IMR-90 (cell line): ENCODE measurements around the gene HPS4. TPM values are rescaled to one million over a fixed set of nuclear protein-coding genes. Genes with fewer than 3 reads are reported as not detected.

Experiments
- ATAC-seq: fragments of 200-7000 bp; cut with Tn5 transposase; 2 replicates; pipeline ENCODE4 v1.9.1; 2020; ENCODE audit warnings: low read depth, mild to moderate bottlenecking, moderate library complexity
- BruUV-seq: library from RNA; stranded (reverse); fragments of 400-500 nt; replicated peaks from 2 replicates; lab custom pipeline; 2021; lab: Mats Ljungman, UMichigan
- CTCF ChIA-PET: fragments of 300-600 bp; formaldehyde crosslinking; extraction: SDS; loops from one replicate; lab custom pipeline; 2021; ENCODE audit warnings: antibody characterized with exemption; lab: Yijun Ruan, JAX
- POLR2A ChIA-PET: fragments of 300-600 bp; sonication (Branson Sonifier 250); formaldehyde crosslinking; loops from one replicate; lab custom pipeline; 2022; ENCODE audit warnings: antibody characterized with exemption; ENCODE audit not compliant: unreplicated experiment; lab: Charles Lee
- DNase-seq: peaks from one replicate; pipeline ENCODE4 v3.0.0; 2013
- H2AFZ ChIP-seq: replicated peaks from 2 replicates; pipeline ENCODE3; 2013; ENCODE audit warnings: low read length, mild to moderate bottlenecking; ENCODE audit not compliant: poor library complexity
- H2AK5ac ChIP-seq: 2 replicates; pipeline ENCODE4 v1.6.1; 2013; ENCODE audit warnings: low read depth, low read length, inconsistent platforms
- H2AK9ac ChIP-seq: replicated peaks from 2 replicates; pipeline ENCODE3; 2013; ENCODE audit warnings: mild to moderate bottlenecking, low read depth, low read length, moderate library complexity; ENCODE audit not compliant: poor library complexity
- H2BK120ac ChIP-seq: 2 replicates; pipeline ENCODE4 v1.6.1; 2013; ENCODE audit warnings: low read depth, low read length, inconsistent platforms
- H2BK15ac ChIP-seq: 3 replicates; pipeline ENCODE4 v1.6.1; 2013; ENCODE audit warnings: low read depth, low read length, inconsistent platforms
- H2BK20ac ChIP-seq: 2 replicates; pipeline ENCODE4 v1.6.1; 2013; ENCODE audit warnings: low read depth, mild to moderate bottlenecking, inconsistent platforms, low read length, moderate library complexity
- H2BK5ac ChIP-seq: 2 replicates; pipeline ENCODE4 v1.6.1; 2013; ENCODE audit warnings: mild to moderate bottlenecking, low read depth, low read length, inconsistent platforms; ENCODE audit not compliant: poor library complexity, severe bottlenecking
- H3K14ac ChIP-seq: replicated peaks from 2 replicates; pipeline ENCODE4 v1.6.1; 2013; ENCODE audit warnings: low read depth, low read length, inconsistent platforms
- H3K18ac ChIP-seq: 2 replicates; pipeline ENCODE4 v1.6.1; 2013; ENCODE audit warnings: low read depth, low read length, control low read depth
- H3K23ac ChIP-seq: 2 replicates; pipeline ENCODE4 v1.6.1; 2013; ENCODE audit warnings: low read depth, low read length, inconsistent platforms
- H3K27ac ChIP-seq: 2 replicates; pipeline ENCODE4 v1.5.1; 2013; ENCODE audit warnings: mild to moderate bottlenecking, control low read depth, low read length; ENCODE audit not compliant: insufficient read depth
- H3K27me3 ChIP-seq: 2 replicates; pipeline ENCODE4 v1.6.1; 2013; ENCODE audit warnings: low read length; ENCODE audit not compliant: control insufficient read depth, insufficient read depth
- H3K36me3 ChIP-seq: 2 replicates; pipeline ENCODE4 v1.6.1; 2013; ENCODE audit warnings: low read length, mixed read lengths; ENCODE audit not compliant: control insufficient read depth, insufficient read depth
- H3K4ac ChIP-seq: 2 replicates; pipeline ENCODE4 v1.6.1; 2013; ENCODE audit warnings: low read depth, low read length, inconsistent platforms
- H3K4me1 ChIP-seq: 2 replicates; pipeline ENCODE4 v1.6.1; 2013; ENCODE audit warnings: low read length, mixed read lengths; ENCODE audit not compliant: control insufficient read depth, insufficient read depth
- H3K4me2 ChIP-seq: 2 replicates; pipeline ENCODE4 v1.6.1; 2013; ENCODE audit warnings: low read depth, mild to moderate bottlenecking, control low read depth, low read length, moderate library complexity
- H3K4me3 ChIP-seq: 2 replicates; pipeline ENCODE4 v1.5.1; 2013; ENCODE audit warnings: low read depth, mild to moderate bottlenecking, control low read depth, low read length, moderate library complexity; ENCODE audit not compliant: insufficient read depth
- H3K56ac ChIP-seq: 2 replicates; pipeline ENCODE4 v1.6.1; 2013; ENCODE audit warnings: low read length, inconsistent platforms; ENCODE audit not compliant: insufficient read depth; ENCODE audit errors: extremely low read depth
- H3K79me1 ChIP-seq, 2 experiments: 2 replicates each; pipeline ENCODE4 v1.6.1; 2013; ENCODE audit warnings: low read length in 2 of 2, inconsistent platforms in 1 of 2, low read depth in 1 of 2
- H3K9ac ChIP-seq: 2 replicates; pipeline ENCODE4 v1.6.1; 2013; ENCODE audit warnings: low read depth, low read length, control low read depth
- H3K9me1 ChIP-seq: 2 replicates; pipeline ENCODE4 v1.6.1; 2013; ENCODE audit warnings: low read length, inconsistent platforms; ENCODE audit not compliant: insufficient read depth
- H3K9me3 ChIP-seq: 2 replicates; pipeline ENCODE4 v1.6.1; 2013; ENCODE audit warnings: low read length; ENCODE audit not compliant: control insufficient read depth, insufficient read depth
- H4K20me1 ChIP-seq: 2 replicates; pipeline ENCODE4 v1.6.1; 2013; ENCODE audit warnings: low read length, inconsistent platforms; ENCODE audit not compliant: insufficient read depth
- H4K5ac ChIP-seq: 2 replicates; pipeline ENCODE4 v1.6.1; 2013; ENCODE audit warnings: mild to moderate bottlenecking, low read depth, low read length, control low read depth
- H4K8ac ChIP-seq, 2 experiments: 2 replicates each; pipeline ENCODE4 v1.6.1; 2013; ENCODE audit warnings: low read depth in 2 of 2, low read length in 2 of 2, control low read depth in 1 of 2, inconsistent platforms in 1 of 2
- H4K91ac ChIP-seq: 2 replicates; pipeline ENCODE4 v1.6.1; 2013; ENCODE audit warnings: low read depth, low read length, inconsistent platforms; ENCODE audit not compliant: insufficient read depth
- CTCF ChIP-seq: conservative IDR thresholded peaks from 2 replicates; pipeline ENCODE4 v1.5.1; 2012; ENCODE audit warnings: mild to moderate bottlenecking, low read depth, low read length, improper control_type of control experiment
- ELK1 ChIP-seq: fragments of 150-350 bp; IDR thresholded peaks from 2 replicates; pipeline ENCODE4 v1.6.1; 2016; ENCODE audit warnings: low read depth, mild to moderate bottlenecking, low read length, moderate library complexity, borderline replicate concordance
- FOS ChIP-seq: fragments of 150-350 bp; IDR thresholded peaks from 2 replicates; pipeline ENCODE4 v1.6.1; 2016; ENCODE audit warnings: low read depth, low read length
- MAFK ChIP-seq: IDR thresholded peaks from 2 replicates; pipeline ENCODE4 v1.6.1; 2012; ENCODE audit warnings: low read depth, low read length, improper control_type of control experiment
- POLR2A ChIP-seq: IDR thresholded peaks from 2 replicates; pipeline ENCODE4 v1.6.1; 2012; ENCODE audit warnings: mild to moderate bottlenecking, low read depth, low read length
- RCOR1 ChIP-seq: IDR thresholded peaks from 2 replicates; pipeline ENCODE4 v1.6.1; 2012; ENCODE audit warnings: mild to moderate bottlenecking, low read length, improper control_type of control experiment; ENCODE audit not compliant: insufficient replicate concordance
- RFX5 ChIP-seq: IDR thresholded peaks from 2 replicates; pipeline ENCODE4 v1.8.0; 2012; ENCODE audit warnings: low read depth, mild to moderate bottlenecking, low read length, moderate library complexity
- USF2 ChIP-seq: fragments of 150-350 bp; IDR thresholded peaks from 2 replicates; pipeline ENCODE4 v1.6.1; 2017; ENCODE audit warnings: mild to moderate bottlenecking, antibody characterized with exemption, low read length, low read depth
- WGBS, 2 experiments: methylation state at CpG; one replicate each; pipeline versions ENCODE4 v1.1.5 to v1.1.7; 2013; ENCODE audit warnings: missing lambda C conversion rate in 2 of 2; ENCODE audit not compliant: insufficient read length in 1 of 2; ENCODE audit errors: extremely low coverage in 2 of 2; 5-methylcytosine and 5-hydroxymethylcytosine counted together
- dilution Hi-C: fragments of 300-500 bp; cut with HindIII; formaldehyde crosslinking; loops from one replicate; pipeline ENCODE4 v1.14.3; 2018; ENCODE audit warnings: low sequenced_read_pairs; ENCODE audit not compliant: unreplicated experiment
- in situ Hi-C: fragments of 300-500 bp; cut with MboI; formaldehyde crosslinking; loops from 3 replicates; pipeline ENCODE4 v1.14.3; 2019; ENCODE audit warnings: low sequenced_read_pairs, inconsistent platforms, mixed read lengths
- intact Hi-C: fragments of 100-400 bp; cut with micrococcal nuclease; formaldehyde crosslinking; loops from 2 replicates; pipeline ENCODE4 v1.10.0; 2022
- polyA plus RNA-seq, 3 experiments: library from polyadenylated mRNA; depleted of rRNA; stranded (reverse); fragments of >200 nt; gene quantifications; 2 replicates each; pipeline ENCODE4 v1.2.3, GENCODE V29; 2012; ENCODE audit warnings: low replicate concordance in 1 of 3
- total RNA-seq: library from RNA; depleted of rRNA; stranded (reverse); fragments of >200 nt; gene quantifications from 2 replicates; pipeline ENCODE4 v1.2.3, GENCODE V29; 2012

Gene HPS4
- total and polyA plus RNA-seq, 2 of the 4 experiments (the other 2 are of a cell fraction): 15.8 to 19.0 TPM

- ChIA-PET CTCF (interaction anchor here (1.1 to 2.8 kb wide), 5 partner anchors 12 to 98 kb away, joined by 3 to 14 read pairs (median 4); no protein-coding TSS in a partner anchor), POLR2A (interaction anchor here (0.6 kb wide), 1 partner anchor 1386 kb away, joined by 12 read pairs; no protein-coding TSS in a partner anchor)
- DNase-seq: no peak
- Histone ChIP-seq H3K9ac (no peak overlapping the region), H3K56ac (no peak overlapping the region), H2AK9ac (no peak overlapping the region), H3K79me1 (peaks cover 3 to 11% of the 10 kb centered on the region in 2 experiments; a peak in 3 of 4 replicates), H4K5ac (no peak overlapping the region), H2BK5ac (no peak overlapping the region), H3K18ac (no peak overlapping the region), H4K8ac (no peak overlapping the region), H2BK120ac (no peak overlapping the region), H2BK15ac (no peak overlapping the region), H3K14ac (no peak overlapping the region), H4K20me1 (0 out of 2 replicates have a peak, but pooled peaks cover 6% of the 10 kb centered on the region), H4K91ac (no peak overlapping the region), H3K4me3 (no peak overlapping the region), H2AK5ac (no peak overlapping the region), H3K36me3 (peaks cover 53% of the 10 kb centered on the region), H3K4me2 (no peak overlapping the region), H2BK20ac (no peak overlapping the region), H3K9me1 (no peaks in the 10 kb centered on the region; the same call in 1 of the 2 replicates), H3K4ac (no peak overlapping the region), H2AFZ (no peak overlapping the region), H3K4me1 (no peaks in the 10 kb centered on the region), H3K27me3 (no peaks in the 10 kb centered on the region), H3K23ac (no peak overlapping the region), H3K9me3 (no peaks in the 10 kb centered on the region), H3K27ac (no peak overlapping the region)
- dilution Hi-C loops (no loop called here), in situ Hi-C loops (loop anchor here (5.0 kb wide), 1 partner anchor 60 kb away; no protein-coding TSS in a partner anchor), intact Hi-C loops (no loop called here)
- BruUV-seq: no TSS peak
- 90% methylated on average over 2 of the region's 5 CpGs; no CpG with 5 or more reads in 1 of the 2 experiments for WGBS, 2 experiments
- no peak for ATAC-seq
- TF ChIP-seq USF2 (no peak), ELK1 (no peak), FOS (no peak), RCOR1 (no peak), POLR2A (no peak), CTCF (no peak), RFX5 (no peak), MAFK (no peak)
Measured at GRCh38 chr22:26462051-26462450, 21.5 kb downstream of the HPS4 start.
